ENCODE measurements around the gene DNAJC1.
"Not testable (repeated sequence)": the region's sequence is repeated elsewhere in the genome, so short reads cannot be mapped to it uniquely, and the experiment has no call there.

Gene DNAJC1

GRCh38 chr10:21721000-21721665, 282.4 kb downstream of the DNAJC1 start:
- no peak for DNase-seq

GRCh38 chr10:21720090-21720489, 283.4 kb downstream of the DNAJC1 start:
- DNase-seq, result no peak

- no peak for DNase-seq
Observed at GRCh38 chr10:21719502-21719901, 284.0 kb downstream of the DNAJC1 start.

- not testable (repeated sequence) for DNase-seq
Observed at GRCh38 chr10:21717437-21718054, 286.0 kb downstream of the DNAJC1 start.

- DNase-seq, result no peak
Observed at GRCh38 chr10:21715531-21716195, 287.9 kb downstream of the DNAJC1 start.

GRCh38 chr10:21712975-21713374, 290.6 kb downstream of the DNAJC1 start:
- DNase-seq, result no peak

GRCh38 chr10:21707498-21707897, 296.0 kb downstream of the DNAJC1 start:
- no peak for DNase-seq
